ENCODE data around the gene APOL1. TPM values are rescaled to one million over a fixed set of nuclear protein-coding genes. Genes with fewer than 3 reads are reported as not detected.
A peak's percentile ranks its signal among the peaks of the same experiment; 100 is the strongest.

Gene APOL1
- total and polyA plus RNA-seq, 2 of the 4 experiments (the other 2 are of a cell fraction): 0.36 to 0.77 TPM

- Histone ChIP-seq H3K27me3 (ENCODE audit: control insufficient read depth, insufficient read depth, low read length) (no peaks in the 10 kb centered on the region), H4K20me1 (ENCODE audit: insufficient read depth, low read length) (peaks cover 91% of the 10 kb centered on the region)
- no TSS peak for BruUV-seq (replicated peaks)
These were observed 51.5 kb downstream of the APOL1 start for GRCh38 chr22:36304429-36304828.

More at GRCh38 chr22:36304429-36304828, 51.5 kb downstream of the APOL1 start:
- ChIA-PET POLR2A (ENCODE audit: unreplicated experiment) (no interaction called here), CTCF (no interaction called here)
- Histone ChIP-seq H3K9ac (ENCODE audit: low read depth, low read length) (no peak overlapping the region), H3K18ac (ENCODE audit: low read depth, low read length) (no peak overlapping the region), H4K8ac (ENCODE audit: low read depth in 2 of 2, low read length in 2 of 2) (peak overlapping the region in 1 of 2 experiments; percentile 47; a peak in 3 of 4 replicates), H3K4me1 (ENCODE audit: control insufficient read depth, insufficient read depth, low read length) (peaks cover 21% of the 10 kb centered on the region), H2BK15ac (ENCODE audit: low read depth, low read length) (peak overlapping the region; percentile 38; the same call in 1 of the 3 replicates), H4K91ac (ENCODE audit: insufficient read depth, low read depth, low read length) (no peak overlapping the region), H3K14ac (replicated peaks; ENCODE audit: low read depth, low read length) (no peak overlapping the region; the same call in 1 of the 2 replicates), H3K23ac (ENCODE audit: low read depth, low read length) (peak overlapping the region; percentile 34; the same call in 1 of the 2 replicates), H3K9me3 (ENCODE audit: control insufficient read depth, insufficient read depth, low read length) (no peaks in the 10 kb centered on the region), H2BK20ac (ENCODE audit: low read depth, low read length) (no peak overlapping the region), H3K4ac (ENCODE audit: low read depth, low read length) (peak overlapping the region; percentile 40; the same call in 1 of the 2 replicates), H4K5ac (ENCODE audit: low read depth, low read length) (no peak overlapping the region; the same call in 1 of the 2 replicates), H2AFZ (replicated peaks; ENCODE audit: low read length, poor library complexity) (no peak overlapping the region), H3K4me2 (ENCODE audit: low read depth, low read length) (no peak overlapping the region), H3K9me1 (ENCODE audit: insufficient read depth, low read length) (peaks cover 15% of the 10 kb centered on the region), H3K56ac (ENCODE audit: extremely low read depth, insufficient read depth, low read length) (no peak overlapping the region), H3K36me3 (ENCODE audit: control insufficient read depth, insufficient read depth, low read length) (peaks cover 92% of the 10 kb centered on the region), H2AK9ac (replicated peaks; ENCODE audit: low read depth, low read length, poor library complexity) (peak overlapping the region; percentile 67), H3K79me1 (ENCODE audit: low read depth in 1 of 2, low read length in 2 of 2) (peaks cover 52 to 93% of the 10 kb centered on the region in 2 experiments), H3K27ac (ENCODE audit: insufficient read depth, low read length) (peak overlapping the region; percentile 50; the same call in 1 of the 2 replicates), H2BK120ac (ENCODE audit: low read depth, low read length) (0 out of 2 replicates have a peak overlapping the region, but pooled peaks have one; percentile 16), H3K4me3 (ENCODE audit: insufficient read depth, low read depth, low read length) (no peak overlapping the region), H2AK5ac (ENCODE audit: low read depth, low read length) (peak overlapping the region; percentile 56; the same call in 1 of the 2 replicates), H2BK5ac (ENCODE audit: low read depth, low read length, poor library complexity, severe bottlenecking) (peak overlapping the region; percentile 32)
- ATAC-seq (ENCODE audit: low read depth) (no peak), DNase-seq (peak; percentile 29)
- TF ChIP-seq CTCF (conservative IDR thresholded peaks at IDR 0.05; ENCODE audit: low read depth, low read length): no peak
- no peak for TF ChIP-seq RCOR1 (IDR thresholded peaks at IDR 0.05; ENCODE audit: insufficient replicate concordance, low read length)
- no peak for TF ChIP-seq MAFK (IDR thresholded peaks at IDR 0.05; ENCODE audit: low read depth, low read length)
- no peak for TF ChIP-seq FOS (IDR thresholded peaks at IDR 0.05; ENCODE audit: low read depth, low read length)
- TF ChIP-seq BHLHE40 (IDR thresholded peaks at IDR 0.05; ENCODE audit: low read depth, low read length): no peak
- no peak for TF ChIP-seq SMC3 (IDR thresholded peaks at IDR 0.05; ENCODE audit: low read depth, low read length)
- TF ChIP-seq NFE2L2 (IDR thresholded peaks at IDR 0.05; ENCODE audit: low read depth, low read length): no peak
- TF ChIP-seq ELK1 (IDR thresholded peaks at IDR 0.05; ENCODE audit: borderline replicate concordance, low read depth, low read length): no peak
- WGBS, 2 experiments (ENCODE audit: extremely low coverage in 2 of 2, insufficient read length in 1 of 2): 53% methylated on average over 2 of the region's 10 CpGs; no CpG with 5 or more reads in 1 of the 2 experiments
- dilution Hi-C loops (cut with HindIII; ENCODE audit: low sequenced_read_pairs, unreplicated experiment): no loop called here
- intact Hi-C loops (cut with micrococcal nuclease): no loop called here
- in situ Hi-C loops (cut with MboI; ENCODE audit: low sequenced_read_pairs): no loop called here

All from IMR-90 (cell line).